Measurements from ENCODE around the gene ITPRIPL2.

The ITPRIPL2 gene

DNA sequence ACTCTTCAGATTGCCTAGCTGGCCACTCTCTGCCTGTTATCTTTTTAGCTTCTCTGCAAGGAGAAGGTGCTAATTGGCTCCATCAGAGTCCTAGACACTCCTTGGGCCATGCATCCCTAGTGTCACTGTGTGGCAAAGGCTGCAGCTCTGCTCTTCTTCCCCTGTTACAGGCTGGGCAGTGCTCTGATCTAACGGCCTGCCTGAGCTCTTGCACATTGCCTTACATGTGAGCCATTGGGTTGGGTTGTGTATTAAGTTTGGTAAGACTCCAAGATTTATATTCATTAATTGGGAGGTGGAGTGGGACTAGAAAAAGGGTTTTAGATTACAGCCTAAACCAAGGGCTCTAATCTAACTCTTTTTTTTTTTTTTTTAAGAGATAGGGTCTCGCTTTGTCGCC lies 31.2 kb downstream of the ITPRIPL2 start:
- DNase-seq = no peak

DNA sequence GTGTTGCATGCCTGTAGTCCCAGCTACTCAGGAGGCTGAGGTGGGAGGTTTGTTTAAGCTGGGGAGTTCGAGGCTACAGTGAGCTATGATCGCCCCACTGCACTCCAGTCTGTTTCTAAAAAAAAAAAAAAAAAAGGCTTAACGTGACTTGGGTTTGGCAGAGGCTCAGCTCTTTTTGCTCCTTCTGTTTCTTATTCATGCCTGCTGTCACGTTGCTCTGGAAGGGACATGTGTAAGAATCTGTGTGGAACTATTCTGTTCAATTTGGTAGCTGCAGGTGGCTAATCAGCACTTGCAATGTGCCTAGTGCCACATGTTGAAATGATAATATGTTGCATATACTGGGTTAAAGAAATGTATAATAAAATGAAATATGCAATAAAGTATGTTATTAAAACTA lies 33.4 kb downstream of the ITPRIPL2 start:
- no peak for DNase-seq

GRCh38 chr16:19147627-19148026 lies 33.9 kb downstream of the ITPRIPL2 start:
- no peak for DNase-seq

DNA sequence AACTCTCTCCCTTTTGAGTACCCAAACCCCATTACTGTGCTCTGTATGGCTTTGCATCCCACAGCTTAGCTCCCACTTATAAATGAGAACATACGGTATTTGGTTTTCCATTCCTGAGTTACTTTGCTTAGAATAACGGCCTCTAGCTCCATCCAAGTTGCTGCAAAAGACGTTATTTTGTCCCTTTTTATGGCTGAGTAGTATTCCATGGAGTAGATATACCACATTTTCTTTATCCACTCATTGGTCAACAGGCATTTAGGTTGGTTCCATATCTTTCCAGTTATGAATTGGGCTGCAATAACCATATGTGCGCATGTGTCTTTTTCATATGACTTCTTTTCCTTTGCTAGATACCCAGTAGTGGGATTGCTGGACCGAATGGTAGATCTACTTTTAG lies 34.4 kb downstream of the ITPRIPL2 start:
- no peak for DNase-seq

- no peak for DNase-seq
Measured at GRCh38 chr16:19151310-19151709, 37.5 kb downstream of the ITPRIPL2 start.

- no peak for DNase-seq
Measured at GRCh38 chr16:19152042-19152441, 38.3 kb downstream of the ITPRIPL2 start.

DNA sequence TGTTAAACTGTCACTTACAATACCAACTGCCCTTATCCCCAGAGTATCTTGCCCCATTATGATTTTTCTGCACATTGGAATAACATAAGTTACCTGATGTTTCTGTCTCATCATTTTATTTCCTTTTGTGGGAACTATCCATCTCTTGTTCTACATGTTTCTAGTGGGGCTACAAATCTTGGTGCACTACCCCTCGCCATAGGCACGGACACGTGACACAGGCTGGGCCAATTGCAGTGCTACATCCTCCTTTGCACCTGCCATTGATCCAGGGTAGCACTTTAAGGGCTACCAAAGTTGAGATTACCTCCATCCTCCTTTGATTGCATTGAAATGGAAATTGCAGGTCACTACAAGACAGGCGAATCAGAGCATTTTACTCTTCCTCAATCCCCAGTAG lies 40.1 kb downstream of the ITPRIPL2 start:
- no peak for DNase-seq

- no peak for DNase-seq
Measured at GRCh38 chr16:19162085-19162484, 48.3 kb downstream of the ITPRIPL2 start.

GRCh38 chr16:19163215-19163614 lies 49.5 kb downstream of the ITPRIPL2 start:
- DNase-seq = no peak

DNA sequence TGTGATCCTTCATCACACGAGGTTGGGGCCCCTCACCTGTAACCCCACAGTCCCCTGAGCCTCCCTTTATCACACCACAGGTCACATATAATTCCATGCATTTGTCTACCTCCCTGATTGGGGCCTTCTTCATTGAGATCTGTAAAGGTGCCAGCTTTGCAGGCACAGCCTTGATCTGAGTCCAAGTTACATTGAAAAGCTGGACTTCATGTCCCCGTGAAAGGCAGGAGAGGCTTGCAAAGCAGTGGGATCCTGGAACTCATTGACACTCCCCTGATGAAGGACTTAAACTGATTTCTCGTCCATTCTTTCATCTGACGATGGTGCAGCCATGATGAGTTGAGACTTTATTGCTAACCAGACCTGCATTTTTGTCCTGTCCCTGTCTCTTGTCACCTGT lies 50.5 kb downstream of the ITPRIPL2 start:
- DNase-seq = no peak

DNA sequence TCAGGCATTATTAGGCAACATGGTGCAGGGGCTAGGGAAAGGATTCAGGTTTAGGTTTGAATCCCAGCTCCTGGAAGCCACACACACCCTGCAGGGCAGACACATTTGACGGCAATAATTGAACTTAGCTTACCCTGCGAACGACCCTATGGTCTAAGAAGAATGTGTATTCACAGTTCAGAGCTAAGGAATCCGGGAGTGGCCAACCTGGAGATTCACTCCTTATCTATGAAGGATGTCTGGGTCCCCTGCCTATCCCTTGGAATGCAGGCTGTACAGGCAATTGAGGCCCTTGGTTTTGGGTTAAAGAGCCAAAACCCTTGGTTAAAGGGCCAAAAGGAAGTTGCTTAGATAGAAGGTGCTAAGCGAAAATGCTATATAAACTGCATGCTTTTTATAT lies 51.3 kb downstream of the ITPRIPL2 start:
- DNase-seq = no peak

DNA sequence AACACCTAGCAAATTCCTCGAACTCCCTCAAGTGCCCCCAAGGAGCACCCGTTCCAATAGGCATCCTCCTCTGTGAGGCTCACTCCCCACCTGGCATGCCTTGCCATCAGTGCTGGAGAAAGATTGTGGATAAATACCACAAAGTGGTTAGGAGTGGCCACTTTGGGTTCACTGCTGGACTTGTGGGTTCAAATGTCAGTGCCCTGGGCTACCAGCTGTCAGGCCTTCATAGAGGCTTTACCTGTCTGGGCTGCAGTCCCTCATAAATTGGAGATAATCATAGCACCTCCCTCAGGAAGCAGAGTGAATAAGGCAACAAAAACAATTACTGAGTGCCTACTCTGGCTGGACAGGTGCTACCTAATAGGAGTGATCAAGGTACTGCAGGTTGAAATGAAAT lies 52.7 kb downstream of the ITPRIPL2 start:
- no peak for DNase-seq

DNA sequence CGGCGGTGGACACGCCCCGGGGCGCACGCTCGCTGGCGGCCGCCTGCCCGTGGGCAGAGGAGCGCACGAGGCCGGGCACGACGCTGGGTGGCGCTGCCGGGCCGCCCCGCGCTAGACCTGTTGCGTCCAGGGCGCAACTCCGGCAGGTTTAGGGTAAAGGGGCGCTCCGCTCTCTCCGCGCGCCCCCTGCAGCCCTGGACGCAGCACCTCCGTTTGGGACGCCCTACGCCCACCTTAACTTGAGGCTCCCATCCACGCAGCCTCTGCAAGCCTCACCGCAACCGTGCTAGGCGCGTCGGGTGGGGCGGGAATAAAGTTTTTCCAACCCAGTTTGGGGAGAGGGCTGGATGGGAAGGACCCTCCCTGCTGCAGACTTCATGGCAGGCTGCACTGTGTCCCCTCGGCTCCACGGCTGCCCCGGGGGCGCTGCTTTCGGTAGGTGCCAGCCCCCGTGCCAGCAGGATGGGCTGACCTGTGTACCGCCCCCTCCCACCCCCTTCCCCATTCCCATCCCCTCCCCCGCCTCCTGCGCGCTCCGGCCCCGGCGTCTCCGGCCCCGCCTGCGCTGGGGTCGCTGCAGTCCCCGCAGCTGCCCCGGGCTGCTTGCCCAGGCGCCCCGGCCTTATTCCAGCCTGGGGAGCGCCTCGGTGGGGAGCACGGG lies 54.1 kb downstream of the ITPRIPL2 start, which contains the start of gene SYT17:
SYT17 (plus strand) TSS at position 531 of the 661 bp plus-strand sequence. CDS start 407 bp downstream, outside the sequence.
- DNase-seq = peak; percentile 66

GRCh38 chr16:19168371-19169081 lies 54.8 kb downstream of the ITPRIPL2 start:
- no peak for DNase-seq

DNA sequence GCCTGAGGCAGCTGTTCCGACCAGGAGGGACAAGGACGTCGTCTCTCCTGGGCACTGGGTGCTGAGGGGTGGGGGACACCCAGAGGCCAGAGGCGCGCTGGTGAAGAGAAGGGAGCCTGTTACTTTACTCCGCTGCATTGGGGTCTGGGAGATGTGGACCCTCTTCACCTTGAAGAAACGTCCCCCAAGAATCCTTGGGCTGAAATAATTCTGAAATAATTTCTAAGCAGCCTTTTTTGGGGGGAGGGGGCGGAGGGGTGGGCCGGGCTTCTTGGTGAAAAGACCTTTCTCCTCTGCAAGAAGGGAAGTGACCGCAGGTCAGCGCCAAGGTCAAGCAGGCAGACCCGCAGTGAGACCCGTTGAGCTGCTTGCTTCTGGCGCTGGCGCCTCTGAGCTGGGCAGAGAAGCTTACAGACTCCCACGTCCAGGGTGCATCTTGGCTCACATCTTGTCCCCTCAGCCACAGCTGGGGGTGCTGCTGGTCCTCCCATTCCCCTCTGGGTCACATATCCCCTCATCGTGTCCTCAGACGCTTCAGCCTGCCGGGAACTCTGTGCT lies 55.4 kb downstream of the ITPRIPL2 start:
- no peak for DNase-seq

DNA sequence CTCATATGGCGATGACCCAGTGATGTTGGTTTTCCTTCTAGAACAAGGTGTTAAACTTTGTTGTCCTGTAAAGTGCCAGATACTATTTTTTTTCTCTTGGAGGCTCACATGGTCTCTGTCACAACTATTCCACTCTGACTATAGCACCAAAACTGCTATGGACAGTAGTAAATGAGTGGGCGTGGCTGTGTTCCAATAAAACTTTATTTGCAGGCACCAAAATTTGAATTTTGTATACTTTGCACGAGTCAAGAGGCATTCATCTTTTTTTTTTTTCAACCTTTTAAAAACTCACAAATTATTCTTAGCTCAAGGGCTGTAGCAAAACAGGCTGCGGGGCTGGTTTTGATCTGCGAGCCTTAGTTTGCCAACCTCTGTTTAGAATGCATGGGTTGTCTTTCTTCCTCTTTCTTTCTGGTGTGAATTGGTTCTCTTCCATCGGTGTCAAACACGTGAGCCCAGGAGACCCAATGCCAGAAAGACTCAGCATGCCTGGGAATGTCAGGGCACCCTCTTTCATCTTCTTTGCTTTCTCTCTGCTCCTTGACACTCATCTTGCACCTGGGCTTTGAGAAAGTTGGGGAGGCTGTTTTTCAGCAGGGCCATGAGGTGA lies 56.4 kb downstream of the ITPRIPL2 start:
- no peak for DNase-seq
